ENCODE measurements around the gene AMMECR1.
"Not testable (repeated sequence)": the region's sequence is repeated elsewhere in the genome, so short reads cannot be mapped to it uniquely, and the experiment has no call there.

AMMECR1 gene

DNA sequence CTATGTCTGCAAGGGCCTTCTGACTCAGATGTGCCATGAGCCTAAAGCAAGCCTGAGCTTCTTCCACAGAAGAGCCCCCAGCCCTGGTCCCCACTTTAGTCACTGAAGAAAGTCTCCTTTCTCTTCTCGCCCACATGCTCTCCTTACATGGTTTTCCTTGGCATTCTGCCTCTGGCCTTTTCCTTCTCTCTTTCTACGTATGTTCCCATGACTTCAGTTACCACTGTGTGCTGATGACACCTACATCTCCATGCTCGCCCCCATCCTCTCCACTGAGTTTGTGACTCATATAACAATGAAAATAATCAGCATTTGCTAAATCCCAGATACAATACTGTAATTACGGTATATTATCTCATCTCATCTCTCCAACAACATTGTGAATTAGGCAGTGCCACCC is 149.3 kb downstream of the AMMECR1 start:
- peak; percentile 55 for DNase-seq (ENCODE audit: low read depth)

DNA sequence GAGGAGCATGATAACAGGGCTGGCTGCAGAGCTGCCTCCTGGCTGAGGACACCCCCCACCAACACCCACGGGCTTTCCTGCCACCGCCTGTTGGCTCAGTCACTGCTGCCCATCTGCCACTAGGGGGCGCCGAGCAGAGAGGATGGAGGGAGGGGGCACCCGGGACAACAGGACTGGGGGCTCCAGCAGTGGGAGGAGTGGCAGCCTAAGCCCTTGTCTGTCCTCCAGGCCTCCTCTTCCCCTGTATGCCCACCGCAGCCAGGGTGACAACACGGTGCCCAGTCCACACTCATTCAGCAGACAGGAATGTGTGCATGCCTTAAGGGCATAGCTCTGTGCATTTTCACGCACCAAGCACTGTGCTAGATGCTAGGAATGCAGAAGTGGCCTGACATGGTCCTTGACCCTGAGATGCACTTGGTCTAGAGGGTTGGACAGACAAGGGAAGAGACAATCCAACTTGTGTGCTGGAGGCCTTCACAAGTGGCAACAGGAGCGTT is 149.9 kb downstream of the AMMECR1 start:
- DNase-seq (ENCODE audit: low read depth) = no peak

DNA sequence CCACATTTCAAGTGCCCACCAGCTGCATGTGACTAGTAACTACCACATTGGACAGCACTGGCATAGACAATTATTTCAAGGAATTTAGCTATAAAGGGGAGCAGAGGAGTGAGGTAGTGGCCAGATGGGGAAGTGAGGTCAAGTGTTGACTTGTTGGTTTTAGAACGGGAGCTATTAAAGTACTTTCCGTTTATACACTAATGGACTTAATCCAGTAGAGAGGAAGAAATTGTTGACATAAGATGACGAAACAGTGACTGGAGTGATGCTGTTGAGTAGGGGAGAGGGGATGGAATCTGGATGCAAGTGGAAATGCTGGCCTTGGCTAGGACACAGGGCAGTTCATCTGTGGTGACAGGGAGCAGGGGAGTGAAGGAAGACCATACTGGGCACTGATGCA is 154.4 kb downstream of the AMMECR1 start:
- no peak for DNase-seq (ENCODE audit: low read depth)

DNA sequence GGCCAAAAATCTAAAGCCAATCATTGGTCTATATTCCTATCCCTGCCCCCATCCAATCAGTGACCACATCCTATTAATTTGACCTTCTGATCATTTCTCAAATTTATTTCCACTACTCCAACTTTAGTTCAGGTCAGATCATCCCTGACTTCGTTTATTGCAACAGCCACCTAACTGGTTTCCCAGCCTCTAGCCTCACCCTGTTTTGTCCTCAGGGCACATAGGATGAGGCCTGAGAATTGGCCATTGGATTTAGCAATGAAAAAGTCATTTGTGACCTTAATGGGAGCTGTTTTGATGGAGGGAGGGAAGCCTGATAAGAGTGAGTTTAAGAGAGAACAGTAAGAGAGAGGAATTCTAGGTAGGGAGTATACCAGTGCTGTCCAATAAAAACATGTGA is 155.0 kb downstream of the AMMECR1 start:
- no peak for DNase-seq (ENCODE audit: low read depth)

DNA sequence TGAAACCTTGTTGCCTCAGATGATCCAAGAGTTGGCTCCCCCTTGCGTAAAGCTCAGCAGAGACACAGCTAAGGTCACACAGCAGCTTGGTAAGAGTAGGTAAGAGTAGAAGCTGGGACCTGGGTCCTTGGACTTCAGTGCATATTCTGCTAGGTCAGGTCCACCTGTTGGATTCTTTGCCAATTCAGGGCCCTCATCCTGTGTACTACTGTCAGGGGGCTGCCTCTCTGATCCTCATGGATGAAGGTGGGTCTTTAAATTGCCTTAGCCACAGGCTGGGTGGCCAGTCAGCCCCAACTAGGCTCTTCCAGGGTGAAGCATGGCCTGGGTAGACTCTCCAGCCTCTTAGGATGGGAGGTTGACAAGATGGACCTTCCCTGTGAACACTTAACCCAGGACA is 155.8 kb downstream of the AMMECR1 start:
- DNase-seq (ENCODE audit: low read depth) = no peak

DNA sequence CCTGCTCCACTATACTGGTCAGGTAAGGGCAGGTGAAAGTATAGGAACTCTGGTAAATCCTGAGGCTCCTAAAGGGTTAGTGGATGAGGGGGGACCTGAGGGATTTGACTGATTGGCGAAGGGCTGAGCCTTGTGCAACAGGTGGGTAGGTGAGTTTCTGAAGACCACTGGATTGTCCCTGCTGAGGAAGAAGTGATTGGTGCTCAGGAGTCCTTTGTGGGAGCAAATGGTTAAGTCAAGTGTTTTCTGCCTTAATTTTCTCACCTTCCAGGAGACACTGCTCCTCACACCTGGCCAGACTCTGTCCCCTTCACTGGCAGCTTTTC is 156.6 kb downstream of the AMMECR1 start:
- no peak for DNase-seq (ENCODE audit: low read depth)

DNA sequence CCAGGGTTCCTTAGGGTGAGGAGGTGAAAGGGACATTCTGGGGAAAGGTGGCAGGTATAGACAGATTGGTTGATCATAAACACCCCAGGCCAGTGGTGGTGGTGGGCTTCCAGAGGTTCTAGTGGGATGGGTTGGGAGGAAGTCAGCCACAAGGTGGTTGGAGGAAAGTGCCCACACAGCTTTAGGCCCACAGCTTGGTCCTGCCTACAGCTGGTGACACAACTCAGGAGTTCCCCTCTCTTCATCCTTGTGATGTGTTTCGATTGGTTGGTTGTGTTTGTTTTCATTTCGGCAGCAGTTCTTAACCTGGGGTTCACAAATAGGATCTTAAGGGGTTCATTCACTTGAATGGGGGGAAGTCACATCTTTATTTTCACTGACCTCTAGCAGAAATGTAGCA is 158.0 kb downstream of the AMMECR1 start:
- DNase-seq (ENCODE audit: low read depth) = no peak

DNA sequence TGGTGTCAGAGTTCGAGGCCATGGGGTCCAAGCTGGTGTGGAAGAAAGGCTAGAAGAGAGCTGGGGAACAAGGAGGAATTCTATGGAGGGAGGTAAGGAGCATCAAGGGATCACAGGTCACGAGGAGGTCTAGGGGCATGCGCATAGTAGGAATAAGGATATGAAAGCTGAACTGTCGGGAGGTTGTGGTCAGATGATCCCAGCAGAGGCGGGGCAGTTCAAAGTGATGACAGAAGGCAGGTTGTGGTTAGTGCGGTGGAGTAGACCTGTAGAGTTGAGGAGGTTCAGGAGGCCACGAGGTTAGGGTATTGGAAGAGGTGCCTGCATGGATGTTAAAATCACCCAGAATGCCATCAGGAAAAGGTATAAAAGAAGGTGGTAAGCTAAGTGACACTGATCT is 158.7 kb downstream of the AMMECR1 start:
- DNase-seq (ENCODE audit: low read depth) = no peak

DNA sequence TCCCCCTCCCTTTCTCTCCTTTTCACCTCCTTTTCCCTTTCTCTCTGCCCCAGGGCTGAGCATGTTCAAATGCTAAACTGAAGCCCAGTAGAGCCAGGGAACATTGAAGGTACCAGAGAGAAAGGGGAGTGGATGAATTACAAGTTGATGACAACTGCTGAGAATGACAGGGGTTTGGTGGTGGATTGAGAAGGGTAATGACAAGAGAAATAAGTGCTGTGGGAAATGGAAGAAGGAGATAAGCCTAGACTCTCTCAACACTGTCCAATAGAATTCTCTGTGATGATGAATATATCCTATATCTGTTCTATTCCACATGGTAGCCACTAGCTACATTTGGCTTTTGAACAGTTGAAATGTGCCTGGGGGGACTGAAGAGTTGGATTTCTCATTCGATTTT is 160.4 kb downstream of the AMMECR1 start:
- DNase-seq (ENCODE audit: low read depth) = no peak

DNA sequence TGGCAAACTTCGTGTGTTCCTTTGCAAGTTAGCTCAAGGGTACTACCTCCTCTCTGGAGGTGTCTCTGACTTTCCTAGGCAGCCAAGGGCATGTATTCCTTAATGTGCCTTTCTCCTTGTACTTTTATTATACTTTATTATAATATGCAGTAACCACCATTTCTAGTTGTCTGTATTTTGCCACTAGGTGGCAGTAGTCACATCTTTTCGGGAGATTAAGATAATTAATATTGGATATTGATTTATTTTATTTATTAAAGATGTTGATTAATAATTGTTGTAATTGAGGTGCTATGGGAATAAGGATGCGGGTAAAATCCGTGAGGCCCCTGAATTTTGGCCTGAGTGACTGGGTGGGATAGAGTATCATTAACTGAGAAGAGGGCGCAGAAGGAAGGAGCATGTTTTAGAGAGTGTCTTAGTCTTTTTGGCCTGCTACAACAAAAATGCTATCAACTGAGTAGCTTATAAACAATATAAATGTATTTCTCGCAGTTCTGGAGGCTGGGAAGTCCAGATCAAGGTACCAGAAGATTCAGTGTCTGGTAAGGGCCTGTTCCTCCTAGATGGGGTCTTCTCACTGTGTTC is 161.6 kb downstream of the AMMECR1 start:
- no peak for DNase-seq (ENCODE audit: low read depth)

DNA sequence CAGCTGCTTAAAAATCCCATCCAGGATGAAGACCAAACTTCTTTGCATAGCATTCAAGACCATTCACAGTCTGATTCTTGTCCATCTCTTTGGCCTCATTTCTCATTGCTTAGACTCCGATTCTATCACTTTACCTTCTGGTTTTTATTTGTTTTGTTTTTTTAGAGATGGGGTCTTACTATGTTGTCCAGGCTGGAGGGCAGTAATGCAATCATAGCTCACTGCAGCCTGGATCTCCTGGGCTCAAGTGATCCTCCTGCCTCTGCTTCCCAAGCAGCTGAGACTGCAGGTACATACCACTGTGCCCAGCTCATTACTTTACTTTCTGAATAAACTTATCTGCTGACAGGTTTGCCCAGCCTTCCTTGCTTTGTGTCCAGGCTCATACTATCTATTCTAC is 162.1 kb downstream of the AMMECR1 start:
- DNase-seq (ENCODE audit: low read depth) = no peak

DNA sequence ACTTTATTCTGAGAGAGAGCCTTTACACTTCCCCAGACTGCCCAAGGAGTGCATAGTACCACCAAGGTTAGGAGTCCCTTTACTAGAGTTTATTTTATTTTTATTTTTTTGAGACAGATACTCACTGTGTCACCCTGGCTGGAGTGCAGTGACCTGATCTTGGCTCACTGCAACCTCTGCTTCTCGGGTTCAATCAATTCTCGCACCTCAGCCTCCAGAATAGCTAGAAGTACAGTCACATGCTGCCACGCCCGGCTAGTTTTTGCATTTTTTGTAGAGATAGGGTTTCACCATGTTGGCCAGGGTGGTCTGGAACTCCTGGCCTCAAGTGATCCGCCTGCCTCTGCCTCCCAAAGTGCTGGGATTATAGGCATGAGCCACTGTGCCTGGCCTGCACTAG is 163.6 kb downstream of the AMMECR1 start:
- DNase-seq (ENCODE audit: low read depth) = not testable (repeated sequence)

DNA sequence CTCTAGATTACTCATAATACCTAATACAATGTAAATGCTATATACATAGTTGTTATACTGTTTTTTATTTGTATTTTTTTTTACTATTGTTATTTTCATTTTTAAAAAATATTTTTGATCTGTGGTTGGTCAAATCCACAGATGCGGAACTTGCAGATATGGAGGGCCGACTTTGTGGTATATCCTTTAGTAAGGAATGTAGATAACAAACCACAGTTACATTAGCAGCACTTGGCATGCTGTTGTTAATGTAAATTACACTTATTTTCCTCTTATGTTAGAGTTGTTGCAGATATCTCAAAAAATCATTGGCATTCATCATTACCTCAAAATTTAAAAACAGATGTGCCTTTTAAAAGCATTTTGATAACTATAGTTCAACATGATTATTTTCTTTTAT is 164.0 kb downstream of the AMMECR1 start:
- DNase-seq (ENCODE audit: low read depth) = peak; percentile 36

DNA sequence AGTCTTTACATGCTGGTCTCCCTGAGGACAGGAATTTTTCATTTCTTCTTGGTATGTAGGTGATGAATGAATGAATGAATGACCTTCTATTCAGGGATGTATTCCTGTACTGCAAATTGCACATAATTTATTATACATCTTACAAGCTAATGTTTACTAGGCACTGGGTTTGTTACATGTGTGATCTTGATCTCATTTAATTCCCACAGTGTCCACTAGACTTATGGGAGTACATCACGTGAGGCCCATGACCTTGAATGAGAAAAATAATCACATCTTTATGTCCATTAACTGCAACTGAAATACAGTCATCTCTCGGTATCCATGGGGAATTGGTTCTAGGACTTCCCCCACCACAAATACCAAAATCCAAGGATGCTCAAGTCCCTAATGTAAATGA is 164.6 kb downstream of the AMMECR1 start:
- peak; percentile 53 for DNase-seq (ENCODE audit: low read depth)

DNA sequence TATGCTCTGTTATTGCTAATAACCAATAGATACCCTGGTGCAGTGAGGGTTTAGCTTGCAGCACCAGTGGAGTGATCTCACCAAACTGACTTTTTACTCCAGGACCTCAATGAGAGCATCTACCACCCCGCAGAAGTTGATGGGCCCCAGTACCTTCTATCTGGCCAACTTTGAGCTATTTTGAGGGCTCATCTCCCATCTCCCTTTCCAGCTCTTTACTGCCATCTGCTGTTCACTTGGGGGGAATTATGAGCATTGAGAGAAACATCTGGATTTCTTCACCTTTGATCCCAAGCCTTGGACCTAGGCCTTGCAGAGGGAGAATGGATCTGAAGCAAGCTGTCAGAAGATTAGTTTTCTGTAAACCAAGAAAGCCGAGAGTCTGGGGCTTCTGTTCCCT is 171.4 kb downstream of the AMMECR1 start:
- DNase-seq (ENCODE audit: low read depth) = peak; percentile 53

DNA sequence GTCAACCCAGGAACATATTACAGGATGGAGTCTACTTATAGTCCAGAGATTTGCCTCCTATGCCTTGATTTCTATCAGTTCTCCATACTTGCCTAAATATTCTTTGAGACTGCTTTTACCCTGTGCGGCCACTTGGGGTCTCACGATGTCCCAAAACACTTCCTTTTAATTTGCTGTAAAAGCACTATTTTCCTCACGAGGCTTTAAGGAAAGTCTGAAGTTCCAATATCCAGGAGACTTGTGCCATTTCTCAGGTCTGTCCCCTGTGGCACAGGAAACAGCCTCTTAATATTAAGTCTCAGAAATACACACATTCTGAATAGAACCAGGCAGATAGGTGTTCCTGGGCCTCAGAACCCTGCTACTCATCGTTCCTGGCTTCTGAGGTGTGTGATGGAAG is 172.0 kb downstream of the AMMECR1 start:
- no peak for DNase-seq (ENCODE audit: low read depth)

DNA sequence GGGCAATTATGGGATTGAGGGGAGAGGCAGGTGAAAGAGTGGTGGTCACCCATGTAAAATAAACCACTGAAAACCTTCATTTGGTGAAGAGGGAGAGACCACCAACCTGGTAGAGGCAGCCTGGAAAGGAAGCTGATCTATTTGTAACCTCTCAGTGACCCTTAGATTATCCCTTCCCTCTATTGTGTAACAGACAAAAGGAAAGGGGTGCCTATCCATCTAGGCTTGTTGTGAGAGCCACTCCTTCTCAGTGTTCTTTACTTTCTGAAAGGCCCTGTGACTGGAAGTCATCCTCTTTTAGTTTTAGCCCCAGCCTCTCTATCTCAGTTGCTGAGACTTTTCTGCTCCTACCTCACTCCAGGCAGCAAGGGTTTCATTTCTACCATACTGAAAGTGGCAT is 172.6 kb downstream of the AMMECR1 start:
- no peak for DNase-seq (ENCODE audit: low read depth)

Measured in amniotic epithelial cell (primary cell).